Panc1 (cell line): ENCODE results near the gene KIF3A. TPM values are rescaled to one million over a fixed set of nuclear protein-coding genes. Genes with fewer than 3 reads are reported as not detected.

ENCODE experiments used
- ATAC-seq: fragments of 200-7000 bp; cut with Tn5 transposase; 2 replicates; pipeline ENCODE4 v1.9.1; 2020; ENCODE audit warnings: mild to moderate bottlenecking, moderate library complexity
- BruUV-seq: library from RNA; stranded (reverse); fragments of 400-500 nt; replicated peaks from 2 replicates; lab custom pipeline; 2021; lab: Mats Ljungman, UMichigan
- CTCF ChIA-PET: fragments of 300-600 bp; sonication (Branson Sonifier 250); formaldehyde crosslinking; loops from one replicate; lab custom pipeline; 2022; ENCODE audit warnings: antibody characterized with exemption; lab: Charles Lee
- POLR2A ChIA-PET: fragments of 300-600 bp; sonication (Branson Sonifier 250); formaldehyde crosslinking; loops from one replicate; lab custom pipeline; 2022; ENCODE audit warnings: antibody characterized with exemption; lab: Charles Lee
- DNase-seq: peaks from one replicate; pipeline ENCODE4 v3.0.0-alpha.2; 2010; ENCODE audit warnings: low read depth, low spot score
- H3K27ac ChIP-seq: 2 replicates; pipeline ENCODE4 v1.5.1; 2011; ENCODE audit warnings: mild to moderate bottlenecking, low read length, inconsistent platforms
- H3K27me3 ChIP-seq: fragments of 200-500 bp; sonication (Bioruptor generic); 2 replicates; pipeline ENCODE4 v1.6.0; 2014; ENCODE audit warnings: low read length, inconsistent platforms; ENCODE audit not compliant: control insufficient read depth, insufficient read depth
- H3K36me3 ChIP-seq: fragments of 200-500 bp; sonication (Bioruptor generic); 2 replicates; pipeline ENCODE4 v1.5.1; 2014; ENCODE audit warnings: inconsistent platforms, mild to moderate bottlenecking, low read length, moderate library complexity; ENCODE audit not compliant: control insufficient read depth, insufficient read depth
- H3K4me1 ChIP-seq: 2 replicates; pipeline ENCODE4 v1.5.1; 2011; ENCODE audit warnings: inconsistent platforms, mild to moderate bottlenecking, low read length, moderate library complexity; ENCODE audit not compliant: control insufficient read depth, insufficient read depth
- H3K4me3 ChIP-seq, 2 experiments: 2 replicates each; pipeline ENCODE4 v1.5.1; 2011 to 2012; ENCODE audit warnings: low read depth in 2 of 2, low read length in 2 of 2, mild to moderate bottlenecking in 2 of 2, inconsistent platforms in 1 of 2, moderate library complexity in 1 of 2
- H3K9me3 ChIP-seq: fragments of 200-500 bp; sonication (Bioruptor generic); 2 replicates; pipeline ENCODE4 v1.5.1; 2014; ENCODE audit warnings: low read depth, mild to moderate bottlenecking, inconsistent platforms, low read length, moderate library complexity; ENCODE audit not compliant: control insufficient read depth, insufficient read depth
- POLR2AphosphoS5 ChIP-seq: IDR thresholded peaks from 2 replicates; pipeline ENCODE4 v1.6.1; 2012; ENCODE audit warnings: mild to moderate bottlenecking, low read depth, low read length, moderate library complexity
- REST ChIP-seq, 2 experiments: IDR thresholded peaks; 2 replicates each; pipeline ENCODE4 v1.6.1; 2011 to 2012; ENCODE audit warnings: low read depth in 2 of 2, control low read depth in 1 of 2, low read length in 1 of 2, mild to moderate bottlenecking in 1 of 2, moderate library complexity in 1 of 2; ENCODE audit not compliant: insufficient read depth in 1 of 2
- SIN3A ChIP-seq: IDR thresholded peaks from 2 replicates; pipeline ENCODE4 v1.6.1; 2012; ENCODE audit warnings: low read depth, mild to moderate bottlenecking, low read length, moderate library complexity, borderline replicate concordance; ENCODE audit not compliant: insufficient read depth
- TCF7L2 ChIP-seq: IDR thresholded peaks from 2 replicates; pipeline ENCODE4 v1.6.1; 2011; ENCODE audit warnings: mild to moderate bottlenecking, low read depth, low read length, inconsistent platforms
- in situ Hi-C: cut with HindIII; loops from 2 replicates; pipeline ENCODE4 v1.10.0; 2016; ENCODE audit warnings: low sequenced_read_pairs, low pct_unique_long_range_greater_than_20kb
- intact Hi-C: fragments of 100-400 bp; cut with micrococcal nuclease; formaldehyde crosslinking; loops from one replicate; pipeline ENCODE4 v1.10.0; 2022; ENCODE audit not compliant: unreplicated experiment
- total RNA-seq: library from RNA; stranded (reverse); gene quantifications from one replicate; pipeline ENCODE4 v1.2.1, GENCODE V29; 2021; ENCODE audit not compliant: unreplicated experiment
- TF ChIP-seq, protein P1 (sequence below): fragments of 450-650 bp; IDR thresholded peaks from 2 replicates; pipeline ENCODE4 v1.5.1; 2017; ENCODE audit warnings: mild to moderate bottlenecking

The KIF3A gene
- total RNA-seq, 1 experiment from 2014 or later: 17.1 TPM

- Histone ChIP-seq H3K27ac (no peak overlapping the region), H3K27me3 (no peaks in the 10 kb centered on the region), H3K4me1 (no peaks in the 10 kb centered on the region), H3K9me3 (no peaks in the 10 kb centered on the region), H3K36me3 (no peaks in the 10 kb centered on the region), H3K4me3 (no peak overlapping the region)
- ATAC-seq (peak; percentile 49; the same call in 1 of the 2 replicates), DNase-seq (no peak)
- CTCF ChIA-PET: interaction anchor here (1.2 to 2.9 kb wide), 2 partner anchors 53 to 66 kb away, joined by 4 to 15 read pairs; no protein-coding TSS in a partner anchor
- intact Hi-C loops (loop anchor here (10.0 kb wide), 1 partner anchor 60 kb away; the partner anchor contains the start of gene SOWAHA), in situ Hi-C loops (no loop called here)
- TF ChIP-seq POLR2AphosphoS5 (no peak), SIN3A (no peak), REST (IDR thresholded peaks at IDR 0.05; ENCODE audit: insufficient read depth in 1 of 2, low read depth in 2 of 2, low read length in 1 of 2) (no peak), TCF7L2 (no peak)
- TF ChIP-seq, protein P1, sequence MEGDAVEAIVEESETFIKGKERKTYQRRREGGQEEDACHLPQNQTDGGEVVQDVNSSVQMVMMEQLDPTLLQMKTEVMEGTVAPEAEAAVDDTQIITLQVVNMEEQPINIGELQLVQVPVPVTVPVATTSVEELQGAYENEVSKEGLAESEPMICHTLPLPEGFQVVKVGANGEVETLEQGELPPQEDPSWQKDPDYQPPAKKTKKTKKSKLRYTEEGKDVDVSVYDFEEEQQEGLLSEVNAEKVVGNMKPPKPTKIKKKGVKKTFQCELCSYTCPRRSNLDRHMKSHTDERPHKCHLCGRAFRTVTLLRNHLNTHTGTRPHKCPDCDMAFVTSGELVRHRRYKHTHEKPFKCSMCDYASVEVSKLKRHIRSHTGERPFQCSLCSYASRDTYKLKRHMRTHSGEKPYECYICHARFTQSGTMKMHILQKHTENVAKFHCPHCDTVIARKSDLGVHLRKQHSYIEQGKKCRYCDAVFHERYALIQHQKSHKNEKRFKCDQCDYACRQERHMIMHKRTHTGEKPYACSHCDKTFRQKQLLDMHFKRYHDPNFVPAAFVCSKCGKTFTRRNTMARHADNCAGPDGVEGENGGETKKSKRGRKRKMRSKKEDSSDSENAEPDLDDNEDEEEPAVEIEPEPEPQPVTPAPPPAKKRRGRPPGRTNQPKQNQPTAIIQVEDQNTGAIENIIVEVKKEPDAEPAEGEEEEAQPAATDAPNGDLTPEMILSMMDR: no peak
- BruUV-seq: no TSS peak
- POLR2A ChIA-PET: interaction anchor here (0.6 kb wide), 1 partner anchor 229 kb away, joined by 3 read pairs; no protein-coding TSS in a partner anchor
Observed at GRCh38 chr5:132754947-132755346, 17.6 kb upstream of the KIF3A start.

GRCh38 chr5:132754111-132754510 lies 16.8 kb upstream of the KIF3A start:
- no peaks in the 10 kb centered on the region for H3K36me3 ChIP-seq
- TF ChIP-seq, protein P1: no peak
- no peak for TF ChIP-seq SIN3A
- no peak for TF ChIP-seq TCF7L2
- TF ChIP-seq REST (IDR thresholded peaks at IDR 0.05; ENCODE audit: insufficient read depth in 1 of 2, low read depth in 2 of 2, low read length in 1 of 2): no peak
- no peak for TF ChIP-seq POLR2AphosphoS5
- BruUV-seq: no TSS peak
- POLR2A ChIA-PET: no interaction called here
- H3K4me1 ChIP-seq: no peaks in the 10 kb centered on the region
- ATAC-seq: no peak
- in situ Hi-C loops: no loop called here
- H3K27ac ChIP-seq: no peak overlapping the region
- H3K4me3 ChIP-seq: no peak overlapping the region
- intact Hi-C loops: loop anchor here (10.0 kb wide), 1 partner anchor 61 kb away; the partner anchor contains the start of gene SOWAHA
- CTCF ChIA-PET: interaction anchor here (0.5 to 2.9 kb wide), 3 partner anchors 8 to 66 kb away, joined by 3 to 15 read pairs (median 5); no protein-coding TSS in a partner anchor
- H3K9me3 ChIP-seq: no peaks in the 10 kb centered on the region
- H3K27me3 ChIP-seq: no peaks in the 10 kb centered on the region
- no peak for DNase-seq
